IPS-15b (cell line): ENCODE data around the gene SF3B4.
"Not testable (repeated sequence)": the region's sequence is repeated elsewhere in the genome, so short reads cannot be mapped to it uniquely, and the experiment has no call there.

ENCODE experiments used
- H3K27me3 ChIP-seq: one replicate; pipeline ENCODE4 v1.6.1; 2013; ENCODE audit warnings: low read length; ENCODE audit not compliant: control insufficient read depth, insufficient read depth
- H3K36me3 ChIP-seq: one replicate; pipeline ENCODE4 v1.6.1; 2013; ENCODE audit warnings: low read length; ENCODE audit not compliant: control insufficient read depth, insufficient read depth
- H3K4me1 ChIP-seq: one replicate; pipeline ENCODE4 v1.6.1; 2013; ENCODE audit warnings: mild to moderate bottlenecking, low read length; ENCODE audit not compliant: control insufficient read depth, insufficient read depth
- H3K4me3 ChIP-seq: one replicate; pipeline ENCODE4 v1.5.1; 2013; ENCODE audit warnings: low read depth, low read length
- H3K9ac ChIP-seq: one replicate; pipeline ENCODE4 v1.6.1; 2013; ENCODE audit warnings: low read depth, mild to moderate bottlenecking, low read length
- H3K9me3 ChIP-seq: one replicate; pipeline ENCODE4 v1.6.1; 2013; ENCODE audit warnings: mild to moderate bottlenecking, low read length; ENCODE audit not compliant: control insufficient read depth, insufficient read depth

The SF3B4 gene, protein sequence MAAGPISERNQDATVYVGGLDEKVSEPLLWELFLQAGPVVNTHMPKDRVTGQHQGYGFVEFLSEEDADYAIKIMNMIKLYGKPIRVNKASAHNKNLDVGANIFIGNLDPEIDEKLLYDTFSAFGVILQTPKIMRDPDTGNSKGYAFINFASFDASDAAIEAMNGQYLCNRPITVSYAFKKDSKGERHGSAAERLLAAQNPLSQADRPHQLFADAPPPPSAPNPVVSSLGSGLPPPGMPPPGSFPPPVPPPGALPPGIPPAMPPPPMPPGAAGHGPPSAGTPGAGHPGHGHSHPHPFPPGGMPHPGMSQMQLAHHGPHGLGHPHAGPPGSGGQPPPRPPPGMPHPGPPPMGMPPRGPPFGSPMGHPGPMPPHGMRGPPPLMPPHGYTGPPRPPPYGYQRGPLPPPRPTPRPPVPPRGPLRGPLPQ

DNA sequence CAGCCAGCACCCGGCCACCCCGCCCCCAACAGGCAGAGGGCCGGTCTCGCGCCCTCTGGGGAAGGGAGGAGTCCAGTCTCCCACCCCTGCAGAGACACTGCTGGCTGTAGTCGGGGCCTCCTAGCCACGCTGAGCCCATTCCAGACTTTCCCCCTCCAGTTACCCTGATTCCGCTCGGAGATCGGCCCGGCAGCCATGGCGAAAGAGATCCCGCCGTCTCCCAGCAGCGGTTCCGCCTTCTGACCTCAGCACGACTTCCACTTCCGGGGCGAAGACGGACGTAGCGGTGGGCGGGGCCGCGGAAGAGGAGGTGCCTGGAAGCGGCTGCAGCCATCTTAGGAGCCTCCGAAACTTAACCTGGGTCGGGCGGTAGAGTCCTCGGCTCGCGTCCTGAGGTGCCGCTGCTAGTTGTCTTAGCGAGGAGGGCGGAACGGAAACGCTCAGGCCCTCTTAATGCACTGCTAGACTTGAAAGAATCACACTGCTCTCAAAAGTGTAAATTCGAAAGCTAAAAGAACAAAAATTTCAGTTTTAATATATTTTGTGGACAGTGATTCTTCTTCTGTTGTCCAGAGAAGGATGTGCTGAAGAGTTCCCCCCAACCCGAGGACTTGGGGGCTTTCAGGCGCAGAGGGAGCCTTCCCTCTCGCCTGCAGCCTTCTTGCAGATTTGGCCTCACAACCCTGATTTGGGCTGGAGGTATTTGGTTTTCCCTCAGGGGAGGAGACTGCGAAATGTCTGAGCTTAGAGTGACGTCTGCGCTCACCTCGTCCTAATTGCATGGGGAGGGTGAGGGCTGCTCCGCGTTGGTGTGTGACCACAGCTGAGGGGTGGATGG is at the start of gene SF3B4:
Gene SF3B4 (minus strand): TSS at position 241 of the 838 bp plus-strand sequence. CDS start 44 bp downstream, at position 197.
- H3K9me3 ChIP-seq = no peaks in the 10 kb centered on the region
- peaks cover 36% of the 10 kb centered on the region for H3K36me3 ChIP-seq
- no peaks in the 10 kb centered on the region for H3K27me3 ChIP-seq
- H3K4me3 ChIP-seq = peak within 1 kb of the TSS; percentile 73
- H3K4me1 ChIP-seq = peaks cover 6% of the 10 kb centered on the region
- H3K9ac ChIP-seq = peak within 1 kb of the TSS; percentile 95

DNA sequence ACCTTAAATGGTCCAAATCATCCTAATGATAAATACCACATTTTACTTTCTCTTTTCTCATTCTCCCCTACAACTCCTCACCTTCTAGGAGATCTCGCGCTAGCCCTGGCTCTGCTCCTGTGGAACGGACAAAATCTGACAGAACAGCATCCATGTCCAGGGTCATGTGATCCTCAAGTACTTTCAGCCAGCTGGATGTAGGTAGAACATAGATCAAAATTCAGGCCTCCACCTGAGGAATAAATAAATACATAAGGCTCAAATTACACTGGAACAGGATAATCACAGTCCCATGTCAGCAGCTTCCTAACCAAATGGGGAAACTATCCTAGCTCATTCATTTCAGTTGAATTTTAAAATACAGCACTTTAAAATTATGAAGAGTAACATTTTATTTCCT is 49.7 kb upstream of the SF3B4 start:
- Histone ChIP-seq H3K9me3 (no peaks in the 10 kb centered on the region), H3K4me3 (no peak overlapping the region), H3K4me1 (no peaks in the 10 kb centered on the region), H3K27me3 (no peaks in the 10 kb centered on the region), H3K36me3 (peaks cover 5% of the 10 kb centered on the region), H3K9ac (no peak overlapping the region)

DNA sequence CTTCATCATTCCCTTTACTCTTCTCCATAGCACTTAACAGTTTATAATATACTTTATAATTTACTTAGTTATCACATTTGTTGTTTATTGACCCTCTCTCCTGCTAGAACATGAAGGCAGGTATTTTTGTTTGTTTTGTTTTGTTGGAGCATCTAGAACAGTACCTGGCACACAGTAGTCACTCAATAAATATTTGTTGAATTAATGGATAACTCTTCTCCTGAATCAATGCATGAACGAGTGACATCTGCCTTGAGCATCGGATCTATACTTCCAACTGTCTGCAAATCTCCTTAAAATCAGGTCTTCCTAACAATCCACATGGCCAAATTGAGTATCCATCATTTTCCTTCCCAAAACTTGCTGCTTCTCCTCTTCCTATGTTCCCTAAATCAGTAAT is 44.9 kb upstream of the SF3B4 start:
- no peaks in the 10 kb centered on the region for H3K27me3 ChIP-seq
- H3K9ac ChIP-seq = no peak overlapping the region
- H3K4me3 ChIP-seq = no peak overlapping the region
- H3K36me3 ChIP-seq = peaks cover 10% of the 10 kb centered on the region
- H3K4me1 ChIP-seq = no peaks in the 10 kb centered on the region
- no peaks in the 10 kb centered on the region for H3K9me3 ChIP-seq

DNA sequence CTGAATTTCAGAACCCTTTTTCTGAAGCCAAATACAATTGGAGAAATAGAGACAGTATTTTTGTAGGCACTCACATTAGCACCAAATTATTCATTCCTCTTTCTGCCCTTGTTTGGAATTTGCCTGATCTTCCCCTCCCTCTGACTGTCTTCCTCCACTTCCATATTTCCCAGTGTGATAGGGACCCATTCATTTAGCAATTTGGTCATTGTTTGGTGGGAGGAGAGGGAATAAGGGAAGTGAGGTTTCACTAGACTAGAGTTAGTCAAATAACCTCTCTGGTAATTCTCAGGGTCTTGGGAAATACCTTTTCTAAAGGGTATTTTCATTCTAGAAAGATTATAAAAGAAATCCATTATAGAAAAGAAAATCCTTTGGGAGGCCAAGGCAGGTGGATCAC is 40.0 kb upstream of the SF3B4 start:
- Histone ChIP-seq H3K9me3 (no peaks in the 10 kb centered on the region), H3K36me3 (peaks cover 20% of the 10 kb centered on the region), H3K4me1 (no peaks in the 10 kb centered on the region), H3K27me3 (no peaks in the 10 kb centered on the region), H3K9ac (no peak overlapping the region), H3K4me3 (no peak overlapping the region)

DNA sequence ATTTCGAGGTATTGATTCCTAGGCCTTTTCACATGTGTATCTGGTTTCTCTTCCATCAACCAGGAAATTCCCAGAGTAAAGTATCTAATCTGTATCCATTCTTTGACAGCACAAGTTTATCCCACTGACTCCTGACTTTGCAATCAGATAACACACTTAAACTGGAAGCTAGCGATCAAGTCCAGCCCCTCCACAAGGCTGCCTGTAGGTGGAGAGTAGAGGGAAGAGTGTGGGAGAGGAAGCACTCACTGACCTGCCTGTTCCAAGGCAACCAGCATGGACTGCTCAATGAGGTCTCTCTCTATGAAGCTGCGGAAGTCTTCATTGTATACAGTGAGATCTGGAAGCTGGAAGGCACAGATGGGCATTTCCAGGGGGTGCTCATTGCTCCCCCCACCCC is 39.4 kb upstream of the SF3B4 start:
- Histone ChIP-seq H3K36me3 (peaks cover 17% of the 10 kb centered on the region), H3K4me1 (no peaks in the 10 kb centered on the region), H3K4me3 (no peak overlapping the region), H3K9ac (no peak overlapping the region), H3K27me3 (no peaks in the 10 kb centered on the region), H3K9me3 (no peaks in the 10 kb centered on the region)

DNA sequence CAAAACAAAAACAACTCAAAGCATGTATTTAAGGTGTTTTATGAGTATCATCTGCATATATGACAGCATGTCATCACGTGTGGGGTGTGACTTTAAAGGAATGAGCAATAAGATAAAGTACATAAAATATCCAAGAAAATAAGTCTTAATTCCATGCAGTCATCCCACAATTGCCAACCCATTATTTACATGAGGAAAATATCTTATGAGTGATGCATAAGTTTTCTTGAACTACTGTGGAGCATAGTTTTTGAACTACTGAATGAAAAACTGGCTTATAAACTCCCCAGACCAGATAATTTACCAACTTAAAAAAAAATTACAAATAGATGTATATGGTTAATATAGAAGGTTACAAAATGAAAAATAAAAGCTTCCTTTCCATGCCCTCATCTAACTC is 38.8 kb upstream of the SF3B4 start:
- H3K36me3 ChIP-seq = peaks cover 15% of the 10 kb centered on the region

DNA sequence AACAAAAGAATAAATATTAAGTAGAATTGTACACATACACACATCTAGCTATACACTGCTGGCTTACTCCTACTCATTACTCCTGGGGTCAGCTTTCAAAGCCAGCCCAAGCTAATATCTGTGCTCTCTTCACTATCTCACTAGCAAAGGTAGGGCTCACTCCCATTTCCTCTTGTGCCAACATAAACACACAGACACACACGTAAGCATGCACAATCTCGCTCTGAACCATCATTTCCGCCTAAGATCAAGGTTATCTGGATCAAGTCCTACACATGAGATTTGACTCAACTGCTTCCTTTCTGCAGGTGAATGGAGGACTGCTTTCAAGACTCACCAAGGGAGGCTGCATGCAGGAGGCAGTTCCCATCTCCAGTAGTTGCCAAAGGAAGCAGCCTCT is 37.8 kb upstream of the SF3B4 start:
- H3K9ac ChIP-seq = no peak overlapping the region
- no peaks in the 10 kb centered on the region for H3K4me1 ChIP-seq
- no peaks in the 10 kb centered on the region for H3K27me3 ChIP-seq
- no peaks in the 10 kb centered on the region for H3K9me3 ChIP-seq
- H3K36me3 ChIP-seq = peaks cover 15% of the 10 kb centered on the region
- no peak overlapping the region for H3K4me3 ChIP-seq

More for the DNA sequence above, 38.8 kb upstream of the SF3B4 start:
- Histone ChIP-seq H3K4me3 (no peak overlapping the region), H3K9ac (no peak overlapping the region), H3K9me3 (no peaks in the 10 kb centered on the region), H3K4me1 (no peaks in the 10 kb centered on the region), H3K27me3 (no peaks in the 10 kb centered on the region)

DNA sequence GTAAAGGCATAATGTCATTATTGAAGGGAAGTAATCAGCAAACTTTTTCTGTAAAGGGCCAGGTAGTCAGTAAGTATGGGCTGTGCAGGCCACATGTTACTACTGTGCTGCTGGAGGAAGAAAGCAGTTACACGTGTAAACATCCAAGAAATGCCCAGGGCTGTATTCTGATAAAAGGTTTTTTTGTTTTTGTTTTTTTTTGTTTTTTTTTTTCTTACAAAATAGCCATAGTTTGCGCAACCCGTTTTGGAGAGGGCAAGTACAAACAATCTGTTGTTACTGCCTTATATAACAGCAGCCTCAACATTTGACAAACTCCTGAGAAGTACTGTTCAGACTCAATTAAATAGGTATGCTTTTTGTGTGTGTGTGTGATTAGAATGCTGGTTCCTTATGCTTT is 35.8 kb upstream of the SF3B4 start:
- no peaks in the 10 kb centered on the region for H3K4me1 ChIP-seq
- H3K27me3 ChIP-seq = no peaks in the 10 kb centered on the region
- peaks cover 25% of the 10 kb centered on the region for H3K36me3 ChIP-seq
- no peak overlapping the region for H3K4me3 ChIP-seq
- H3K9ac ChIP-seq = no peak overlapping the region
- no peaks in the 10 kb centered on the region for H3K9me3 ChIP-seq

DNA sequence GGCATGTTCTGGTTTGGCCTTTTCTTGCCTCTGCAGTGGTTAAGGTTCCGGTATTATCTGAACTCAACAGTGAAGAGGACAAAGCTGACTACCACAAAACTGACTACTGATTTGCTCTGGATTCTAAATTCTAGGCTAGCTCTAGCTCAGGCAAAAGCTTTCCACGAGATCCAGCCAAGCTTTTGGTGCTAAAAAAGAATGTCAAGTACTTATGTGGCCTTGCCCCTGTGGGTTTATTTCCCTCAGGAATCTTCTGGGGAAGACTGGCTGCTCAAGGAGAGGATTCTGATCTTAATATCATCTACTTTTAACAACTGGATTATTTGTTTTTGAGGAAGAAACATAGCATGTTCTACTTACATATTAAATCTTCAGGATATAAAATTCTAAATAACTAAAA is 35.1 kb upstream of the SF3B4 start:
- no peaks in the 10 kb centered on the region for H3K27me3 ChIP-seq
- H3K36me3 ChIP-seq = peaks cover 28% of the 10 kb centered on the region

DNA sequence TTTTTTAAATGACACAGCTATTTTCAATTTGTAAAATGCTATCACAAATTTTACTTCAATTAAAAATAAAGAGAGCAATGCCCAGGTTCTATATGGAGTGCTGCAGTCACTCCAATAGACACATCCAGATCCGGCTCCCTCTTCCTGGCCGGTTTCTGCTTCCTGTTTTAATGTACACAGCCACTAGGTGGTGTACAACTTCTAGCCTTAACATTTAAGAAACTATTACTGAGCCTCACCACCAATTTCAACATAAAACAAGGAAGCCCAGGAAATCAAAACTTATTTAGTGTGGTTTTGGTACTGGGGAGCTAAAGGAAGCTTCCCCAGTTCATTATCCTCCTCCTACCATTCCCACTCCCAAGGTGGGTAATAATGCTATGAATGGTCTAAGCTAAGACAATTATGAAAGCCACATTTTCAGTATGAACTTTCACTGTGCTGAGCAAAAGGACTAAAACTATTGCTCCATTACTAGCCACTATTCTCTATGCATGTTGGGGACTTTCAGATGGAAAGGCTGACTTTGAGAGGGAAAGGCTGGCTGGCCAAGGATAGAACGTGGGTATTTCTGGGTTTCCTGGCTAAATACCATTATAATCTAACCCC is 34.5 kb upstream of the SF3B4 start:
- H3K27me3 ChIP-seq = no peaks in the 10 kb centered on the region
- no peak overlapping the region for H3K4me3 ChIP-seq
- peaks cover 32% of the 10 kb centered on the region for H3K36me3 ChIP-seq
- H3K9me3 ChIP-seq = peaks cover 4% of the 10 kb centered on the region
- H3K9ac ChIP-seq = no peak overlapping the region
- H3K4me1 ChIP-seq = no peaks in the 10 kb centered on the region

More for the DNA sequence above, 35.1 kb upstream of the SF3B4 start:
- Histone ChIP-seq H3K4me1 (no peaks in the 10 kb centered on the region), H3K4me3 (no peak overlapping the region), H3K9ac (no peak overlapping the region), H3K9me3 (peaks cover 3% of the 10 kb centered on the region)

DNA sequence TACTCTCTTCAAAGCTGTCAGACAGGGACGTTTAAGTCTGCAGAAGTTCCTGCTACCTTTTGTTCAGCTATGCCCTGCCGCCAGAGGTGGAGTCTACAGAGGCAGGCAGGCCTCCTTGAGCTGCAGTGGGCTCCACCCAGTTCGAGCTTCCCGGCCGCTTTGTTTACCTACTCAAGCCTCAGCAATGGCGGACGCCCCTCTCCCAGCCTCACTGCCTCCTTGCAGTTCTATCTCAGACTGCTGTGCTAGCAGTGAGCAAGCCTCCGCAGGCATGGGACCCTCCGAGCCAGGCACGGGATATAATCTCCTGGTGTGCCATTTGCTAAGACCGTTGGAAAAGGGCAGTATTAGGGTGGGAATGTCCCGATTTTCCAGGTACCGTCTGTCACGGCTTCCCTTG is 29.9 kb upstream of the SF3B4 start:
- not testable (repeated sequence) for H3K9ac ChIP-seq, H3K9me3 ChIP-seq, H3K27me3 ChIP-seq, H3K4me1 ChIP-seq, H3K4me3 ChIP-seq
- H3K36me3 ChIP-seq = peaks cover 18% of the 10 kb centered on the region
